Liver (tissue), 9 donors: ENCODE data around the gene MARVELD1. TPM values are rescaled to one million over a fixed set of nuclear protein-coding genes. Genes with fewer than 3 reads are reported as not detected.
A peak's percentile ranks its signal among the peaks of the same experiment; 100 is the strongest.
"Not testable (repeated sequence)": the region's sequence is repeated elsewhere in the genome, so short reads cannot be mapped to it uniquely, and the experiment has no call there.

Experiments used
- DNase-seq: peaks from one replicate; pipeline ENCODE4 v3.0.0-alpha.2; 2017; ENCODE audit warnings: low spot score
- H3K27ac ChIP-seq, 2 donors: one replicate each; pipeline ENCODE4 v1.7.0; 2013; ENCODE audit warnings: inconsistent platforms in 2 of 2, low read length in 2 of 2, control low read depth in 1 of 2, low read depth in 1 of 2, mild to moderate bottlenecking in 1 of 2
- H3K27me3 ChIP-seq, 4 donors: one replicate each; pipeline versions ENCODE4 v1.6.1 to v1.7.0; 2013; ENCODE audit warnings: low read length in 3 of 4, inconsistent platforms in 1 of 4, mild to moderate bottlenecking in 1 of 4, moderate library complexity in 1 of 4; ENCODE audit not compliant: control insufficient read depth in 4 of 4, insufficient read depth in 4 of 4
- H3K36me3 ChIP-seq, 4 donors: one replicate each; pipeline versions ENCODE4 v1.6.1 to v1.7.0; 2013; ENCODE audit warnings: low read length in 3 of 4, mild to moderate bottlenecking in 3 of 4, low read depth in 1 of 4, moderate library complexity in 1 of 4; ENCODE audit not compliant: control insufficient read depth in 4 of 4, insufficient read depth in 3 of 4
- H3K4me1 ChIP-seq, 4 donors: one replicate each; pipeline versions ENCODE4 v1.6.1 to v1.7.0; 2013; ENCODE audit warnings: low read length in 3 of 4, mild to moderate bottlenecking in 3 of 4, moderate library complexity in 1 of 4; ENCODE audit not compliant: control insufficient read depth in 4 of 4, insufficient read depth in 4 of 4
- H3K4me3 ChIP-seq, 3 donors: one replicate each; pipeline versions ENCODE4 v1.6.1 to v1.7.0; 2013; ENCODE audit warnings: low read length in 3 of 3, control low read depth in 1 of 3, low read depth in 1 of 3, mild to moderate bottlenecking in 1 of 3
- H3K9ac ChIP-seq, 2 donors: one replicate each; pipeline ENCODE4 v1.7.0; 2013; ENCODE audit warnings: low read length in 2 of 2, mild to moderate bottlenecking in 2 of 2, moderate library complexity in 2 of 2, control low read depth in 1 of 2, low read depth in 1 of 2
- H3K9me3 ChIP-seq, 4 donors: one replicate each; pipeline versions ENCODE4 v1.6.1 to v1.7.0; 2013; ENCODE audit warnings: low read length in 3 of 4; ENCODE audit not compliant: control insufficient read depth in 4 of 4
- CTCF ChIP-seq: fragments of 150-350 bp; IDR thresholded peaks from 2 replicates; pipeline ENCODE4 v1.5.1; 2017; ENCODE audit warnings: improper control_type of control experiment, low read depth, low read length; ENCODE audit not compliant: missing input control
- EGR1 ChIP-seq, 2 donors: IDR thresholded peaks; 2 replicates each; pipeline ENCODE4 v1.6.1; 2016 to 2018; ENCODE audit warnings: antibody characterized with exemption in 2 of 2, low read depth in 2 of 2
- FOXA1 ChIP-seq: IDR thresholded peaks from 2 replicates; pipeline ENCODE4 v1.6.1; 2016; ENCODE audit warnings: antibody characterized with exemption
- FOXA2 ChIP-seq: IDR thresholded peaks from 2 replicates; pipeline ENCODE4 v1.6.1; 2016; ENCODE audit warnings: antibody characterized with exemption
- GABPA ChIP-seq, 2 donors: IDR thresholded peaks in 1 of 2; conservative IDR thresholded peaks in 1 of 2; 2 replicates each; pipeline ENCODE4 v1.6.1; 2016; ENCODE audit warnings: antibody characterized with exemption in 2 of 2, mild to moderate bottlenecking in 1 of 2, moderate library complexity in 1 of 2
- HNF4A ChIP-seq, 2 donors: conservative IDR thresholded peaks; 2 replicates each; pipeline ENCODE4 v1.6.1; 2016; ENCODE audit warnings: antibody characterized with exemption in 2 of 2, mild to moderate bottlenecking in 2 of 2
- HNF4G ChIP-seq: IDR thresholded peaks from 2 replicates; pipeline ENCODE4 v1.6.1; 2016; ENCODE audit warnings: antibody characterized with exemption
- JUND ChIP-seq, 2 donors: IDR thresholded peaks; 2 replicates each; pipeline ENCODE4 v1.6.1; 2016; ENCODE audit warnings: antibody characterized with exemption in 2 of 2
- MAX ChIP-seq: IDR thresholded peaks from 2 replicates; pipeline ENCODE4 v1.6.1; 2016; ENCODE audit warnings: antibody characterized with exemption
- NR2F2 ChIP-seq: IDR thresholded peaks from 2 replicates; pipeline ENCODE4 v1.6.1; 2016; ENCODE audit warnings: antibody characterized with exemption
- RAD21 ChIP-seq, 2 donors: IDR thresholded peaks; 2 replicates each; pipeline ENCODE4 v1.6.1; 2016; ENCODE audit warnings: antibody characterized with exemption in 2 of 2, mild to moderate bottlenecking in 2 of 2
- REST ChIP-seq: IDR thresholded peaks from 2 replicates; pipeline ENCODE4 v1.6.1; 2016; ENCODE audit warnings: antibody characterized with exemption, mild to moderate bottlenecking
- RXRA ChIP-seq, 2 donors: IDR thresholded peaks; 2 replicates each; pipeline ENCODE4 v1.6.1; 2017 to 2018; ENCODE audit warnings: antibody characterized with exemption in 2 of 2, mild to moderate bottlenecking in 1 of 2
- SP1 ChIP-seq: IDR thresholded peaks from 2 replicates; pipeline ENCODE4 v1.6.1; 2018; ENCODE audit warnings: antibody characterized with exemption, mild to moderate bottlenecking
- YY1 ChIP-seq: IDR thresholded peaks from 2 replicates; pipeline ENCODE4 v1.6.1; 2016; ENCODE audit warnings: antibody characterized with exemption, mild to moderate bottlenecking
- WGBS: extraction: QIAGEN DNeasy Blood & Tissue Kit; methylation state at CpG from one replicate; pipeline ENCODE4 v1.1.7; 2013; 5-methylcytosine and 5-hydroxymethylcytosine counted together
- polyA plus RNA-seq, 2 donors: library from polyadenylated mRNA; stranded (reverse) in 1 of 2; unstranded in 1 of 2; fragments of 200-250 nt in 1 of 2; fragments of >200 nt in 1 of 2; fragmentation: Nextera tagmentation in 1 of 2; extraction: Ambion mirVana in 1 of 2; gene quantifications; one replicate each; pipeline versions ENCODE4 v1.2.1 to v1.2.3, GENCODE V29; 2013 to 2015
- total RNA-seq, 2 donors: library from RNA; depleted of rRNA; stranded (reverse); fragments of >200 nt; gene quantifications; one replicate each; pipeline ENCODE4 v1.2.3, GENCODE V29; 2014
- TF ChIP-seq, protein P1 (sequence below): IDR thresholded peaks from 2 replicates; pipeline ENCODE4 v1.6.1; 2016; ENCODE audit warnings: antibody characterized with exemption
- TF ChIP-seq, protein P2 (sequence below): IDR thresholded peaks from 2 replicates; pipeline ENCODE4 v1.6.1; 2016; ENCODE audit warnings: antibody characterized with exemption
- donor health status: healthy.
- donor health status: healthy.
- donor health status: healthy.
- donor health status: healthy.
- donor health status: healthy.

Gene MARVELD1
- total and polyA plus RNA-seq, 4 donors = 0.72 to 3.3 (median 2.8) TPM

DNA sequence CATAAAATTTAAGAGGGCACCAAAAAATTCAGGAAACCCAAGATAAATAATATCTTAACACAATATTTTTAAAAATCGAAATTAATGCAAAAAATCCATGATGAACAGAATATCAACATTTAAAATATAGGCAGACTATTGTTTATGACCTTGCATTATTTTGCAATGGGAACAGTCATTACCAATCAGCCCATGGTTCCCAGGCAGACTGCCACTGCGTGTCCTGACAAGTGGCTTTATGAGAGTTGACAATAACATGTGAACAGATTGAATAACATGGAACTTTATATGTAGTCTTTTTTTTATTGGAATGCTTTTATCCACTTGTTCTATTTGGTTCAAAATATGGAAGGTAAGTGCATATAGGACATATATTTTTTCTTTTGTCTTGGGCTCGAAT lies 23.4 kb upstream of the MARVELD1 start:
- Histone ChIP-seq H3K36me3 (no peaks in the 10 kb centered on the region), H3K27me3 (no peaks in the 10 kb centered on the region), H3K27ac (no peak overlapping the region), H3K4me3 (no peak overlapping the region), H3K4me1 (peaks cover 2 to 21% (median 12%) of the 10 kb centered on the region in 4 donors), H3K9me3 (peaks cover 0 to 2% (median 0%) of the 10 kb centered on the region in 4 donors), H3K9ac (no peak overlapping the region)
- TF ChIP-seq MAX (no peak), HNF4A (conservative IDR thresholded peaks at IDR 0.05) (no peak), GABPA (IDR thresholded peaks at IDR 0.05 in 1 of 2, conservative IDR thresholded peaks at IDR 0.05 in 1 of 2) (no peak), HNF4G (no peak), FOXA1 (no peak), NR2F2 (no peak), EGR1 (IDR thresholded peaks at IDR 0.05; ENCODE audit: low read depth in 2 of 2) (no peak), YY1 (no peak), RXRA (IDR thresholded peaks at IDR 0.05) (no peak), FOXA2 (no peak), RAD21 (IDR thresholded peaks at IDR 0.05) (no peak)
- TF ChIP-seq, protein P1, sequence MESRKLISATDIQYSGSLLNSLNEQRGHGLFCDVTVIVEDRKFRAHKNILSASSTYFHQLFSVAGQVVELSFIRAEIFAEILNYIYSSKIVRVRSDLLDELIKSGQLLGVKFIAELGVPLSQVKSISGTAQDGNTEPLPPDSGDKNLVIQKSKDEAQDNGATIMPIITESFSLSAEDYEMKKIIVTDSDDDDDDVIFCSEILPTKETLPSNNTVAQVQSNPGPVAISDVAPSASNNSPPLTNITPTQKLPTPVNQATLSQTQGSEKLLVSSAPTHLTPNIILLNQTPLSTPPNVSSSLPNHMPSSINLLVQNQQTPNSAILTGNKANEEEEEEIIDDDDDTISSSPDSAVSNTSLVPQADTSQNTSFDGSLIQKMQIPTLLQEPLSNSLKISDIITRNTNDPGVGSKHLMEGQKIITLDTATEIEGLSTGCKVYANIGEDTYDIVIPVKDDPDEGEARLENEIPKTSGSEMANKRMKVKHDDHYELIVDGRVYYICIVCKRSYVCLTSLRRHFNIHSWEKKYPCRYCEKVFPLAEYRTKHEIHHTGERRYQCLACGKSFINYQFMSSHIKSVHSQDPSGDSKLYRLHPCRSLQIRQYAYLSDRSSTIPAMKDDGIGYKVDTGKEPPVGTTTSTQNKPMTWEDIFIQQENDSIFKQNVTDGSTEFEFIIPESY = no peak
- TF ChIP-seq, protein P2, sequence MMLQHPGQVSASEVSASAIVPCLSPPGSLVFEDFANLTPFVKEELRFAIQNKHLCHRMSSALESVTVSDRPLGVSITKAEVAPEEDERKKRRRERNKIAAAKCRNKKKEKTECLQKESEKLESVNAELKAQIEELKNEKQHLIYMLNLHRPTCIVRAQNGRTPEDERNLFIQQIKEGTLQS = no peak
- WGBS = 93% methylated on average over 3 of the region's 3 CpGs
- no peak for DNase-seq

DNA sequence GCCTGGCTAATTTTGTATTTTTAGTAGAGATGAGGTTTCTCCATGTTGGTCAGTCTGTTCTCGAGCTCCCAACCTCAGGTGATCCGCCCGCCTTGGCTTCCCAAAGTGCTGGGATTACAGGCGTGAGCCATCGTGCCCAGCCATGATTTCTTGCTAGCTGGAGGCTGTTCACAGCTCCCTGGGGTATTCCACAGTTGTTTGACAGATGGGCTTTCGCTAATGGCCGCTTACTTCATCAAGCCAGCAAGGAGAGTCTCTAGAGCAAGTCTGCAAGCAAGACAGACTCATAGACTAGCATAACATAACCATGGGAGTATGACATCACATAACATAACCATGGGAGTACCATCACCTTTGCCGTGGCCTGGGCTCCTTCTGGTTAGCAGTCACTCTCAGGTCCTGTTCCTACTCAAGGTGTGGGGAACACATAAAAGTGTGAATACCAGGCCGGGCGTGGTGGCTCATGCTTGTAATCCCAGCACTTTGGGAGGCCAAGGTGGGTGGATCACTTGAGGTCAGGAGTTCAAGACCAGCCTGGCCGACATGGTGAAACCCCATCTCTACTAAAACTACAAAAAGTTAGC lies 15.4 kb upstream of the MARVELD1 start:
- H3K36me3 ChIP-seq, H3K9ac ChIP-seq, H3K4me3 ChIP-seq, H3K4me1 ChIP-seq, H3K9me3 ChIP-seq, H3K27me3 ChIP-seq, H3K27ac ChIP-seq, DNase-seq: not testable (repeated sequence)
- WGBS = 92% methylated on average over 11 of the region's 11 CpGs

GRCh38 chr10:97701438-97702069 lies 12.0 kb upstream of the MARVELD1 start:
- H3K9ac ChIP-seq = no peak overlapping the region
- no peak overlapping the region for H3K27ac ChIP-seq
- no peak for DNase-seq
- no peaks in the 10 kb centered on the region for H3K9me3 ChIP-seq
- H3K36me3 ChIP-seq = no peaks in the 10 kb centered on the region
- H3K4me3 ChIP-seq = no peak overlapping the region
- H3K4me1 ChIP-seq = peaks cover 0 to 3% (median 0%) of the 10 kb centered on the region in 4 donors
- TF ChIP-seq CTCF (peak; percentile 88), FOXA1 (no peak), REST (no peak), RAD21 (IDR thresholded peaks at IDR 0.05) (peak; percentile 95 to 96), NR2F2 (no peak), SP1 (no peak), JUND (IDR thresholded peaks at IDR 0.05) (no peak), HNF4A (conservative IDR thresholded peaks at IDR 0.05) (peak in 1 of 2 donors; percentile 21)
- WGBS = 47% methylated on average over 12 of the region's 12 CpGs
- no peaks in the 10 kb centered on the region for H3K27me3 ChIP-seq
